SK-N-SH treated with all-trans-retinoic acid at 6 μM for 48 hours (cell line): ENCODE measurements around the gene IFT57.

Experiments used
- ARNTL ChIP-seq: fragments of 450-650 bp; formaldehyde crosslinking; IDR thresholded peaks from 2 replicates; pipeline ENCODE4 v1.5.0; 2020; ENCODE audit warnings: low read depth, mild to moderate bottlenecking, moderate library complexity, borderline replicate concordance
- CREB5 ChIP-seq: fragments of 250-450 bp; sonication (Bioruptor Pico); IDR thresholded peaks from 2 replicates; pipeline ENCODE4 v1.5.1; 2020; ENCODE audit warnings: low read depth, mild to moderate bottlenecking, moderate library complexity
- ESRRG ChIP-seq: fragments of 250-450 bp; sonication (Bioruptor Pico); IDR thresholded peaks from 2 replicates; pipeline ENCODE4 v1.6.1; 2021; ENCODE audit warnings: mild to moderate bottlenecking
- GLIS3 ChIP-seq: fragments of 250-450 bp; sonication (Bioruptor Pico); IDR thresholded peaks from 2 replicates; pipeline ENCODE4 v1.5.0; 2020; ENCODE audit warnings: mild to moderate bottlenecking, moderate library complexity
- OSR1 ChIP-seq: fragments of 250-450 bp; sonication (Bioruptor Pico); IDR thresholded peaks from 2 replicates; pipeline ENCODE4 v1.8.0; 2022; ENCODE audit warnings: moderate library complexity, mild to moderate bottlenecking, inconsistent platforms
- PPARA ChIP-seq: fragments of 250-450 bp; sonication (Bioruptor Pico); IDR thresholded peaks from 2 replicates; pipeline ENCODE4 v1.5.0; 2020; ENCODE audit warnings: mild to moderate bottlenecking, borderline replicate concordance
- TOX ChIP-seq: fragments of 250-450 bp; sonication (Bioruptor Pico); IDR thresholded peaks from 2 replicates; pipeline ENCODE4 v1.8.0; 2021; ENCODE audit warnings: mild to moderate bottlenecking, moderate library complexity, borderline replicate concordance
- TSHZ2 ChIP-seq: fragments of 250-450 bp; sonication (Bioruptor Pico); IDR thresholded peaks from 2 replicates; pipeline ENCODE4 v1.5.0; 2020; ENCODE audit warnings: mild to moderate bottlenecking, moderate library complexity
- ZFP3 ChIP-seq: fragments of 250-450 bp; sonication (Bioruptor Pico); IDR thresholded peaks from 2 replicates; pipeline ENCODE4 v1.5.0; 2020; ENCODE audit warnings: mild to moderate bottlenecking, moderate library complexity
- ZFP30 ChIP-seq: fragments of 450-650 bp; formaldehyde crosslinking; IDR thresholded peaks from 2 replicates; pipeline ENCODE4 v1.5.0; 2022; ENCODE audit warnings: mild to moderate bottlenecking, moderate library complexity

GRCh38 chr3:108123326-108123725, 98.9 kb downstream of the IFT57 start:
- TF ChIP-seq OSR1 = no peak
- TF ChIP-seq ZFP30 (CRISPR knock-in tag) = no peak
- TF ChIP-seq TOX (CRISPR knock-in tag) = no peak
- no peak for TF ChIP-seq PPARA (CRISPR knock-in tag)
- TF ChIP-seq CREB5 (CRISPR knock-in tag) = no peak
- TF ChIP-seq ESRRG (CRISPR knock-in tag) = no peak
- TF ChIP-seq GLIS3 = no peak
- TF ChIP-seq TSHZ2 (CRISPR knock-in tag) = no peak
- no peak for TF ChIP-seq ARNTL (CRISPR knock-in tag)
- TF ChIP-seq ZFP3 (CRISPR knock-in tag) = no peak
